Panc1 (cell line): Measurements from ENCODE around the gene AGFG1.
"Not testable (repeated sequence)": the region's sequence is repeated elsewhere in the genome, so short reads cannot be mapped to it uniquely, and the experiment has no call there.

Experiments used
- CTCF ChIP-seq: fragments of 450-650 bp; IDR thresholded peaks from 2 replicates; pipeline ENCODE4 v1.5.1; 2017; ENCODE audit warnings: mild to moderate bottlenecking
- POLR2AphosphoS5 ChIP-seq: IDR thresholded peaks from 2 replicates; pipeline ENCODE4 v1.6.1; 2012; ENCODE audit warnings: mild to moderate bottlenecking, low read depth, low read length, moderate library complexity
- TCF7L2 ChIP-seq: IDR thresholded peaks from 2 replicates; pipeline ENCODE4 v1.6.1; 2011; ENCODE audit warnings: mild to moderate bottlenecking, low read depth, low read length, inconsistent platforms

GRCh38 chr2:227540352-227540751, 68.4 kb downstream of the AGFG1 start:
- TF ChIP-seq TCF7L2, CTCF, POLR2AphosphoS5: not testable (repeated sequence)
